CD4-positive, alpha-beta T cell treated with Interleukin-21 for 1 hour (primary cell): ENCODE results near the gene TSBP1.
"Not testable (repeated sequence)": the region's sequence is repeated elsewhere in the genome, so short reads cannot be mapped to it uniquely, and the experiment has no call there.

ENCODE experiments used
- DNase-seq: peaks from one replicate; pipeline ENCODE4 v3.0.0-alpha.2; 2020

The TSBP1 gene

DNA sequence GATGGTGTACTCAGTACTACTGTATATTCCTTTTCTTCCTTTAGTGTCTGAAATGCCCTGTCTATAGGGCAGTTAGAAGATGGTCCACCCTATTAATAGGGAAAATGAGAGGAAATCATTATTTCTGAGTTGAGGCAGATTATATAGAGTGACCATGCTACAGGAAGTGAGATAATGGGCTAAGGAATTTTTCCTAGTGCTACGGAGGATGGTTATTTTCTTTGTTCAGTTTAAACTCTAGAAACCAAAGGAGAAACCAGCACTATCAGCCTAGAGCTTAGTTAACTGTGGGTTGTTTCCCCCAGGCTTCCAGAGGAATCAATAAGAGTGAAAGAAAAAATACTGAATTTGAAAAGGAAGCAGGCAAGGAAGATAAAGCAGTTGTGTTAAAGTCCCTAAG lies 474 bp downstream of the TSBP1 start:
- no peak for DNase-seq

DNA sequence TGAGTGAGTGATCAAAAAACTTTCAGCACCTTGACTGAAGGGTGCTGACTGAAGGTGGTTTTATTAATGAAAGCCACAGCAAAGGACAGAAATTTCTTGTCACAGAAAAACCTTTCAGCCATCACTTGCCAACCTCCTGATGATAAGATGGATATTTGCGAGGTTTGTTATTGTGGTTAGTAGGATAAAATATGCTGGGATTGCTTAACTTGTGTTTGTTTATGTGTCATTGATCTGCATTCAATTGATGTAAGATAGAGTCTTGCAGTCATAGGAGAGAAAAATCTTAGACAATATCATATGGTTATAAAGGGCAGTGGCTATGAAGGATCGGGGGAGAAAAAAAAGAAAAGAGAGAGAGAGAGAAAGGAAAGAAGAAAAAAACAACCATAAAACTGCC lies 1.2 kb downstream of the TSBP1 start:
- DNase-seq = no peak

GRCh38 chr6:32369660-32370059 lies 2.0 kb downstream of the TSBP1 start:
- no peak for DNase-seq

GRCh38 chr6:32367644-32368043 lies 4.1 kb downstream of the TSBP1 start:
- DNase-seq = no peak

DNA sequence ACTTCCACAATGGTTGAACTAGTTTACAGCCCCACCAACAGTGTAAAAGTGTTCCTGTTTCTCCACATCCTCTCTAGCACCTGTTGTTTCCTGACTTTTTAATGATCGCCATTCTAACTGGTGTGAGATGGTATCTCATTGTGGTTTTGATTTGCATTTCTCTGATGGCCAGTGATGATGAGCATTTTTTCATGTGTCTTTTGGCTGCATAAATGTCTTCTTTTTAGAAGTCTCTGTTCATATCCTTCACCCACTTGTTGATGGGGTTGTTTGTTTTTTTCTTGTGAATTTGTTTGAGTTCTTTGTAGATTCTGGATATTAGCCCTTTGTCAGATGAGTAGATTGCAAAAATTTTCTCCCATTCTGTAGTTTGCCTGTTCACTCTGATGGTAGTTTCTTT lies 12.5 kb downstream of the TSBP1 start:
- not testable (repeated sequence) for DNase-seq

DNA sequence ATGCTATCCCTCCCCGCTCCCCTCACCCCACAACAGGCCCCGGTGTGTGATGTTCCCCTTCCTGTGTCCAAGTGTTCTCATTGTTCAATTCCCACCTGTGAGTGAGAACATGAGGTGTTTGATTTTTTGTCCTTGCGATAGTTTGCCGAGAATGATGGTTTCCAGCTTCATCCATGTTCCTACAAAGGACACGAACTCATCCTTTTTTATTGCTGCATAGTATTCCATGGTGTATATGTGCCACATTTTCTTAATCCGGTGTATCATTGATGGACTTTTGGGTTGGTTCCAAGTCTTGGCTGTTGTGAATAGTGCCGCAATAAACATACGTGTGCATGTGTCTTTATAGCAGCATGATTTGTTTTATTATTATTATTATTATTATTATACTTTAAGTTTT lies 13.2 kb downstream of the TSBP1 start:
- not testable (repeated sequence) for DNase-seq

GRCh38 chr6:32355018-32355417 lies 16.7 kb downstream of the TSBP1 start:
- no peak for DNase-seq

GRCh38 chr6:32353348-32353747 lies 18.4 kb downstream of the TSBP1 start:
- DNase-seq = no peak

GRCh38 chr6:32340242-32340641 lies 31.5 kb downstream of the TSBP1 start:
- no peak for DNase-seq

DNA sequence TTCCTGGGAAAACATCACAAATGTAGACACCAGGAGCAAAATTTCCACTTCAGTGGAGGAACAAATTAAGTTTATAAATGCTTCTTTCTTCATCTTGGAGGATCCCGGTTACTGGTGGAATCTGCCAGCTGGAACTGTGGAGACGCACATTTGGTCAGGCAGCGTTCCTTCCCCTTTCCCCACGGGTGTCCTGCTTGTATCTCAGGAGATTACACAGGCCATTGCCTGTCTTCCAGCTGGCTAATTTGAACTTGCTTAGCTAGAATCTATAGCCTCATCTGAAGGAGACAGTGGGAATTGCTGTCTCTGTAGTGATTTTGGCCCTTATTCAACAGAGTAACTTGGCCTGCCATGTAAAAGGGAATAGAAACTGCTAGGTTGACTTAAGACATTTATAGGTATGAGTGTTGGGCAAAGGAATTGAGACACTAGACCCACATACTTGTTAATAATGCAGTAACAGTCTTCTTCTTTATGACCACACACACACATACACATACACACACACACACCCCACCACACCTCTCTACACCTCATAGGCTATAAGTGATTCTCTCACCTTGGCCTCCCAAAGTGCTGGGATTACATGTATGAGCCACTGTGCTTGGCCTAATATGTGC lies 34.4 kb downstream of the TSBP1 start:
- DNase-seq = no peak

DNA sequence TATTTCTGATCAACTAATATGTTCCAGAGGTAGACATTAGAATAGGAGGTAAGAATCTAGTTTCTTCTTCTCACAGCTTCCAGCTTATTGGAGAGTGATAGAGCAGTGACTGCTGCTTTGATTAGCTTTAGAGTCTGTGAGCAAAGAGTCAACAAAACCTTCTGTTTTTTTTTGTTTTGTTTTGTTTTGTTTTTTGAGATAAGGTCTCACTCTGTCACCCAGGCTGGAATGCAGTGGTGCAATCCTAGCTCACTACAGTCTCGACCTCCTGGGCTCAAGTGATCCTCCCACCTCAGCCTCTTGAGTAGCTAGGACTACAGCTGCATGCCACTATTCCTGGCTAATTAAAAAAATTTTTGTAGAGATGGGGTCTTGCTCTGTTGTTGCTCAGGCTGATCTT lies 39.3 kb downstream of the TSBP1 start:
- DNase-seq = no peak

GRCh38 chr6:32329141-32329540 lies 42.6 kb downstream of the TSBP1 start:
- DNase-seq = no peak

GRCh38 chr6:32327103-32327502 lies 44.6 kb downstream of the TSBP1 start:
- no peak for DNase-seq

DNA sequence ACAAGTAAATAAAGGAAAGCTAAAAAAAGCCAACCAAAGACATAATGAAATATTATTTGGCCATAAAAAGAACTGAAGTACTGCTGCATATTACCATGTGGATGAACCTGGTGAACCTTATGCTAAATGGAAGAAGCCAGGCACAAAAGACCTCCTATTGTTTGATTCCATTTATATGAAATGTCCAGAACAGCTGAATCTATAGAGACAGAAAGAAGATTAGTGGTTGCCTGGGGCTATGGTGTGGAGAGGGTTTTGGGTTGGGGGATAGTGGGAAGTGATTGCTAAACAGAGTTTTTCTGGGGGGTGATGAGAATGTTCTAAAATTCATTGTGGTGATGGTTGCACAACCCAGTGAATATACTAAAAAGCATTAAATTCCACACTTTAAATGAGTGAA lies 53.2 kb downstream of the TSBP1 start:
- no peak for DNase-seq

GRCh38 chr6:32317541-32317940 lies 54.2 kb downstream of the TSBP1 start:
- DNase-seq = no peak

DNA sequence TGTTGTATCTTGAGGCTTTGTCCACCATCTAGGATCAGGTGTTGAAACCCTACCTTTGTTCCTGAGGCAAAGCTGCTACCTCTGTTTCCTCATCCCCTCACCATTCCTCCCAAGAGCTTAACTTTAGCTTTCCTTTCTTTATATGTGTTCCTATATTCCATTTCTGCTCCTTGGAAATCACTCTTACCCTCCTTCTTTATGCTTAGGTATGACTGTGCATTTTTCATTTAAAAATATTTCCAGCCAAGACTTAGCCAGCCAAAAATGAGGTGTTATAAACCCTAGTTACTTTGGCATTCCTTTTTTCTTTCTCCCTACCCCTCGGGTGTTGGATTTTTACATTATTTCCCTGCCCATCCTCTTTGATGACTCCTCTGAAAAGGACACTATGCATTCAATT lies 57.7 kb downstream of the TSBP1 start:
- DNase-seq = no peak

DNA sequence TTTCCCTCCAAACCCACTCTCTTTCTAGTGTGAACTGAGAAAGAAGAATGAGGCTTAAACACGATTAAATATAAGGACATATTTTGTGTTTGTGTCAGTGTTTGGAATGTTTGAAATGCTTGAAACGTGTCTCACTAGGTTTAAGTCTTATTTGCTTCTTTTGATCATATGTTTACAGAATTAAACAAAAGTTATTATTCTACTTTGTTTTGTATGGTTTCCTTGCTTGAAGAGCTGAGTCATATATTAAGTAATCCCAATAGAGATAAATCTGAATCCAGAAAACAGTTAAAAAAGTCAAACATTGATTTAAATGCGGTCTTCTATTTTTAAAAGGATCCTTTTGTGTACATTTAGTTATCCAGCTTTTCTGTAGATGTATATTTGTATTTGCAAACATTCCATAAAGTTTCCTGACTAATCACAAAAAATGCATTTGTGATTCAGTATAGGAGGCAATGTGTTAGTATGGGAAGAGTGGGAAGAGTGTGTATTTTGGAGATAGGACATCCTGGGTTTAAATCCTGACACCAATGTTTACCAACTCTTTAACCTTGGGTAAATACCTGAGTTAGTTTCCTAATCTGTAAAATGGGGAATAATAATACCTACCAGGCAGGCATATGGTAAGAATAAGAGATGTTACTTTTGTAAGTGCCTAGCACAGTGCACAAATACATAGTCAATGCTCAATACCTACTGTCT lies 72.9 kb downstream of the TSBP1 start:
- no peak for DNase-seq

DNA sequence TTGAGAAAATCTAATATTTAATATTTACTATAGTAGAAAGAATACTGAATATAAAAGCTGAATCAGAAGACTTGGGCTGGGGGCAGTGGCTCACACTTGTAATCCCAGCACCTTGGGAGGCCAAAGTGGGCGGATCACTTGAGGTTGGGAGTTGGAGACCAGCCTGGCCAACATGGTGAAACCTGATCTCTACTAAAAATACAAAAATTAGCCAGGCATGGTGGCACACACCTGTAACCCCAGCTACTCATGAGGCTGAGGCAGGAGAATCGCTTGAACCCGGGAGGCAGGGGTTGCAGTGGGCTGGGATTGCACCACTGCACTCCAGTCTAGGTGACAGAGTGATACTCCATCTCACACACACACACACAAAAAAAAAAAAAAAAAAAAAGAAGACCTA lies 76.7 kb downstream of the TSBP1 start:
- DNase-seq = not testable (repeated sequence)

- DNase-seq = no peak
Measured at GRCh38 chr6:32294566-32294965, 77.1 kb downstream of the TSBP1 start.

GRCh38 chr6:32293695-32294094 lies 78.0 kb downstream of the TSBP1 start:
- DNase-seq = no peak

DNA sequence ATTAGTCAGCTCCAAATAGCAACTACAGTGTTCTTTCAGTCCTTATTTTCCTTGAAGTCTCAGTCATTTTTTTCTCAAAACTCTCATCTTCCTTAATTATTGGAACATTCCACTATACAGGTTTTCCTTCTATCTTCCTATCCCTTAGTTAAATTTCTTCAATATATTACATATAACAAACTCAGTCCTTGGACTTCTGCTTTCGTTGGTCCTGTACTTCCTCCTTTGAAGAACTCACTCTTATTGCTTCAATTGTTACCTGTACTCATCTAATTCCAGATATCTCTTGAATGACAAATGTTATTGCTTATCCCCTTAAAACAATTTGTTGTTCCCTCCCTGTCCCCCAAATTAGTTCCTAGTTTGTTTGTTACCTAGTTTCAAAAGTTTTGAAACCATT lies 80.2 kb downstream of the TSBP1 start:
- DNase-seq = no peak

DNA sequence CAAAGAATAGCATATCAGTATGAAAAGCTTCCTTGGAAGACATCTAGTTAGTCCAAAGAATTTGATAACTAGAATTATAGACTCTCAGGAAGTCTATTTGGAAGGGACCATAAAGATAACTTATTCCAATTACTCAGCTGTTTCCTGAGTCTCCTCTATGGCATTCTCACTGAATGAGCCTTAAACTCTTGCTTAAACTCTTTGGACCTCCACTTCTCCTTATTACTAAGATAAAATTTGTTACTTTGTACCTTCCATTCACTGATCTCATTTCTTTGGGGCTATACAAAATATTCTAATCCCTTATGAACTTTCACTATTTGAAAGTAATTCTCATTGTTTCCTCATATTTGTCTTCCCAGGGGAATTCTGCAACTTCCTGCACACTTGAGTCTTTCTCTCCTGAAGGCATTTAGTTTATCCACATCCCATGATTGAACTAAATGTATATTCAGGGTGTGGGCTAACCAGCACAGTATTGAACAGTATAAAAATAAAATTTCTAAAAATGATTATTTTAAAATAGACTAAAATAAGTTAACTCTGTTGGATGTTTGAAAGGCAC lies 80.7 kb downstream of the TSBP1 start:
- DNase-seq = no peak

DNA sequence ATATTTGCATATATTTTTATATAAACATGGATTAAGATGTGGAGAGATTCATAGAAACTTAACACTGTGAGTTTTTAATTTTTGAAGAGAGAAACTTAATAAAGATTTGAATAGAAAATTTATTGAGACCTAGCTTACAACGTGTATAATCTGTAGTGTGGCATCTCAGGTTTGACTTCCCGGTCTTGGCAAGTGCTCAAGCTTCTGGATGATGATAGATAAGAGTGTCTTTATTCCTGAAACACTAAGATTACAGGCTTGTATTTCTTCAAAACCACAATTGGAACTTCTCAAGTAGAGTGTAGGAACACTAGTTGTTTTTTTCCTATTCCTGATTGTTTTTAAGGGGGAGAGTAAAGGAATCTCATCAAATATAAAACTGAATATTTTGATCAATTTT lies 83.3 kb downstream of the TSBP1 start:
- no peak for DNase-seq

DNA sequence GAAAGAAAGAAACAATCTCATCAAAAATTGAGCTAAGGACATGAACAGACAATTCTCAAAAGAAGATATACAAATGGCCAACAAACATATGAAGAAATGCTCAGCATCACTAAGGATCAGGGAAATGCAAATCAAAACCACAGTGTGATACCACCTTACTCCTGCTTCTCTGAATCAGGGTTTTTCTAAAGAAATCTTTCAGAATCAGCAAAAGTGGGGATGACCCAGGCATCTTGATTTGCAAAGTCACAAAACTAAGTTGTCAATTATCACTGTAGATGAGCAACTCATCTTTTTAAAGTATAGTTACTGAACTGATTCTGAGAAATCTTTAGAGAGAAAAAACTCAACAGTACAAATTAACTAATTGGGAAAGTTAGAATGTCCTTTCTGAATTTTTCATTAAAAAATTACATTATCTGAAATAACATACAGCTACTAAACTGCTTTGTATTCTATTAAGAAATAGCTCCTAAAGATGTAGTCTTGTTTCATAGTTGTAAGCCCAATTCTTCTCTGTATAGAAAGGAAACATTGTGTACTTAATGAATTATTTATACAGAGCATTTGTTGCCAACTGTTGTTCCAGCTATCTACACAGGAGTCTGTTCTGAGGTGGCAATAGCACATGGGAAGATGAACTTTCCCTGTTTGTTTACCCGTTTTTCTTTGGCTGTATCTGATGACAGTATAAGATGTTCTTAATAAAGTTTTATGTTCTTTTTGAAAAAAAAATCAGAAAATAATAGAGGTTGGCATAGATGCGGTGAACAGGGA lies 97.7 kb downstream of the TSBP1 start:
- not testable (repeated sequence) for DNase-seq
